ENCODE data around the gene TREM1. TPM values are rescaled to one million over a fixed set of nuclear protein-coding genes. Genes with fewer than 3 reads are reported as not detected.

Gene TREM1
- total and polyA plus RNA-seq, 3 donors from 2014 or later = 0.16 to 1.4 (median 0.93) TPM

- DNase-seq = no peak
Measured at GRCh38 chr6:41325446-41326066, 39.1 kb upstream of the TREM1 start.

GRCh38 chr6:41321183-41321582, 34.7 kb upstream of the TREM1 start:
- TF ChIP-seq CTCF (IDR thresholded peaks at IDR 0.05) = no peak
- TF ChIP-seq POLR2A (IDR thresholded peaks at IDR 0.05) = no peak
- H3K27me3 ChIP-seq = no peaks in the 10 kb centered on the region
- no peak overlapping the region for H3K4me3 ChIP-seq
- intact Hi-C loops (cut with DNase I; ENCODE audit: low total_unique reads) = no loop called here
- H3K36me3 ChIP-seq (ENCODE audit: low read depth, missing control alignments) = no peaks in the 10 kb centered on the region
- no peak for DNase-seq
- no peak overlapping the region for H3K27ac ChIP-seq
- no peaks in the 10 kb centered on the region for H3K9me3 ChIP-seq
- no peaks in the 10 kb centered on the region for H3K4me1 ChIP-seq
- WGBS, 2 donors = 93 to 95% methylated on average over 4 of the region's 4 CpGs

More at GRCh38 chr6:41325446-41326066, 39.1 kb upstream of the TREM1 start:
- H3K27ac ChIP-seq = no peak overlapping the region
- intact Hi-C loops (cut with DNase I; ENCODE audit: low total_unique reads) = no loop called here
- H3K4me1 ChIP-seq = no peaks in the 10 kb centered on the region
- H3K36me3 ChIP-seq (ENCODE audit: low read depth, missing control alignments) = no peaks in the 10 kb centered on the region
- TF ChIP-seq POLR2A (IDR thresholded peaks at IDR 0.05) (no peak), CTCF (IDR thresholded peaks at IDR 0.05) (no peak)
- H3K4me3 ChIP-seq = no peak overlapping the region
- no peaks in the 10 kb centered on the region for H3K9me3 ChIP-seq
- 71 to 73% methylated on average over 4 of the region's 4 CpGs for WGBS, 2 donors
- no peaks in the 10 kb centered on the region for H3K27me3 ChIP-seq

GRCh38 chr6:41318654-41319565, 32.4 kb upstream of the TREM1 start:
- peak; percentile 97 to 100 (median 98) for TF ChIP-seq CTCF (IDR thresholded peaks at IDR 0.05)
- no peak for TF ChIP-seq POLR2A (IDR thresholded peaks at IDR 0.05)
- 10 to 16% methylated on average over 26 to 33 of the region's 33 CpGs for WGBS, 2 donors
- intact Hi-C loops (cut with DNase I; ENCODE audit: low total_unique reads) = no loop called here
- Histone ChIP-seq H3K36me3 (ENCODE audit: low read depth, missing control alignments) (no peaks in the 10 kb centered on the region), H3K4me1 (no peaks in the 10 kb centered on the region), H3K4me3 (peak overlapping the region; percentile 29 to 41), H3K27ac (no peak overlapping the region), H3K9me3 (no peaks in the 10 kb centered on the region), H3K27me3 (no peaks in the 10 kb centered on the region)
- DNase-seq = peak; percentile 91

- intact Hi-C loops (cut with DNase I; ENCODE audit: low total_unique reads) = no loop called here
- Histone ChIP-seq H3K4me3 (peak overlapping the region; percentile 29 to 41), H3K4me1 (no peaks in the 10 kb centered on the region), H3K36me3 (ENCODE audit: low read depth, missing control alignments) (no peaks in the 10 kb centered on the region), H3K27ac (no peak overlapping the region), H3K27me3 (no peaks in the 10 kb centered on the region), H3K9me3 (no peaks in the 10 kb centered on the region)
- TF ChIP-seq POLR2A (IDR thresholded peaks at IDR 0.05) (no peak), CTCF (IDR thresholded peaks at IDR 0.05) (no peak)
- no peak for DNase-seq
- WGBS, 2 donors = 20 to 27% methylated on average over 9 of the region's 9 CpGs
Measured at GRCh38 chr6:41318261-41318653, 31.8 kb upstream of the TREM1 start.

All from testis (tissue), 3 donors.